NCI-H774 (cell line): Measurements from ENCODE around the gene RASSF7.
"Not testable (repeated sequence)": the region's sequence is repeated elsewhere in the genome, so short reads cannot be mapped to it uniquely, and the experiment has no call there.

ENCODE experiments used
- DNase-seq: peaks from one replicate; lab custom pipeline; 2025; lab: John Stamatoyannopoulos, UW

The RASSF7 gene

DNA sequence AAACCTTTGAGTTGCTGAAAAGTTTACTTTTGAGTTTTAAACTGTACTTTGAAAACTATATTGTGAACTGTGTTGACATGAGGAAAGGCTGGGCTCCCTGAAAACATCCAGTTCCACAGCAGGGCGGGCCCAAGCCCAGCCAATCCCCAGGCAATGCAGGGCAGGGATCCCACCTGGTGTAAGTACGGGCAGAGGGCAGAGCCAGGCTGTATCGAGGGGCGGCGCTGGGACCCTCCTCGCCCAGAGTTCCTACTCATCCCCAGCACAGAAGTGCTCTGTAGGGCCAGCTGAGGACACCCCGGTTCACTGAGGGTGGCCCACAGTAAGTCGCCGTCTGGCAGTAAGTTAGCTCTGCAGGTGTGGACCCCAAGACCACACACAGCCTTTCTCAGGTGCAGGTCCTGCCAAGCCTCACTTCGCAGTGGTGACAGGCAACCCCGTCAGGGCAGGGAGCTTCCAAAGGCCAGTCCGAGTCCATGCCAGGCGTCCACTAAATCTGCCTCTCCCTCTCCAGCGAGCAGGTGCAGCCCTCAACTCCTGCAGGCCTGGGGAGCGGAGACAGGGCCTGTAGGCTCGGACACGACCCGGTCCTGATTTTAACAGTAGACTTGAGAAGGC, 6.3 kb downstream of the RASSF7 start:
- no peak for DNase-seq

DNA sequence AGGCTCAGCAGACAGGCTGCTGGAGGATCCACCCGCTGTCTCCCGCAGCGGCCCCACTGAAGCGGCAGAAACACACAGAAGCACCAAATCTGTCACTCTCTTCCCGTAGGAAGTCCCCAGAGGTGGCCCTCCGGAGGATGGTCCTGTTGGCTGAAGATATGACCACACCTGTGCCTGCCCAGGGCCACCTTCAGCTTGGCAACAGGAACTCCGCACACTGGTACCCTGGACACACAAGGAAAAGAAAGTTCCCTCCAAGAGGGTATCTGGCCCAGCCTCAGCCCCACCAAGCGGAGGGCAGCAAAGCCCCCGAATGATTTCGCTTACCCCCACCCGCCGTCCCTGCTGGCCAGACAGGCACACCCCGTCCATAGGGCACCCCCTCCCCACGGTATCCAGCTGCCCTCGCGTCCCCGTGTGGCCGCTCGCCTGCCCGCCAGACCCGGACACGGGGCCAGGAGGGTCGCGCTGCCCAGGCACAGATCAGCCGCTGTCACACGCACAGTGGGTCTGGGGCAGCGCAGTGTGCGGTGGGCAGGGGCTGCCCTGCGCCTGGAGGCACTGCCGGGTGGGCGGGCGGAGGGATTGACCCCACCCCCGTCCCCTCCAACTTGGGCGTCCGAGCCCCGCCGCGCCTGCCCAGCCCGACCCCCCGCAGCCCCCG, 7.0 kb downstream of the RASSF7 start:
- no peak for DNase-seq

DNA sequence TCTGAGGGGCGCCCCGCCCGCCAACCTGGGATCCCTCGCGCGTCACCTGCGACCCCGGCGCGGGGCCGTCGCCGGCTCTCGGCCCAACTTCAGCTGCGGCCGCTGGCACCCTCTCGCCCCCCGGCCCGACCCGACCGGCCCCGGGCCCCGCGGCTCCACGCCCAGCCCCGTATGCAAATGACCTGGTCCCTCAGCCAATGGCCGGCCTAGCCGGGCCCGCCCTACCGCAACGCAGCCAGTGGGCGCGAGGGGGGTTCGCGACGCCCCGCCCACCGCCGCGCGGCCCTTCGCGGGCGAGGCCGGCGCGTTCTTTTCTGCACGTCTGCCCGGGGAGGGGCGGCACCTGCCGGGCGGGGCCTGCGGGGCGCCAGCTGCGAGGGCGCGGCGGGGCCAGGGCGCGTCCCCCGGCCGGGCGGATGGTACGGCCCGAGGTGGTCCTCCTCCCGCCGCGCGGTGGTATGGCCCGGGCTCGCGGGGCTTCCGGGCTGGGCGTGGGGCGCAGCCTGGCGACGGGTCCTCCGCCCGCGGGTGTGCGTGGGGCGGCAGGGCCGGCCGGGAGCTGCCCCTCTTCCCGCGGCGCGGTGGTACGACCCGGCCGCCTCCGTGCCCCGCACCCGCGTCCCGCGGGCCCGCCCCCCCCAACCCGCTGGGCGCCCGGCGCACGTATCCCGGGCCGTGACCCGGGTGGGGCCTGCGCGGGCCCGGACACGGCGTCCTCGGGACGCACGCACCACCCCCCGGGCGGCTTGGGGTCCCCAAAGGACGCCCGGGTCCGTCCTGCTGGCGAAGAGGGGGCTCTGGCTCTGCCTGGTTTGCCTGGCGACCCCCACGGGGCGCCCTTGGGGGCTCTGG, 7.8 kb downstream of the RASSF7 start:
- DNase-seq = peak; percentile 96

DNA sequence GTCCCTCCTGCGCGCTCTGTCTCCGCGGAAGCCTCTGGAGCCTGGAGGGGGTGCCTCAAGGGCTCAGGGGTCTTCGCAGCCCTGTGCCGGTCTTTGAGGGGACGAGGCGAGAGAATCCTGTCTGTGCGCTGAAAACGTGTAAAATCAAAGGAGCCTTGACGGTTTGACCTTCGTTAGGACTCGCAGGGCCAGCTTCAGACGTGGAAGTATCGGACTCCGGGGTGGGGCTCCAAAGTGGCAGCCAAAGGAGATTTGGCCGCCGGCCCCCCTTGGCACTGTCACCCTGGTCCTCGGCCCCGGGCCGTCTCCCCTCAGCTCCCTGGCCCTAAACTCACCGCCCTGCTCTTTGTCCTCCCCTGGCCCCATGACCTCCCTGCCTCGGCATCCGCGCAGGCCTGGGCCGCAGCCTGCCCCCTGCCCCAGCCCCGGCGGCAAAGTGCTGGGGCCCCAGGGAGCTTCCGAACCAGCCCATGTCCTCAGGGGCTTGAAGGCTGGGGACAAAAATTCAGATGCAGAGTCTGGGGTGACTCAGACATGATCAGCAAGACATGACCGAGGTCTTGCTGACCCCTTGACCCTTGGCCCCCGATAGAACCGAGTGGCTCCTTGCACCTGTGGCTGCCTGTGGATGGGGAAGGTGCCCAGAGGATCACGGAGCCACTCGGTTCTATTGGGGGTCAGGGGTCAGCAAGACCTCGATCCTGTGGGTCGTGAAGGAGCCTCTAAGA, 8.6 kb downstream of the RASSF7 start:
- DNase-seq = no peak

DNA sequence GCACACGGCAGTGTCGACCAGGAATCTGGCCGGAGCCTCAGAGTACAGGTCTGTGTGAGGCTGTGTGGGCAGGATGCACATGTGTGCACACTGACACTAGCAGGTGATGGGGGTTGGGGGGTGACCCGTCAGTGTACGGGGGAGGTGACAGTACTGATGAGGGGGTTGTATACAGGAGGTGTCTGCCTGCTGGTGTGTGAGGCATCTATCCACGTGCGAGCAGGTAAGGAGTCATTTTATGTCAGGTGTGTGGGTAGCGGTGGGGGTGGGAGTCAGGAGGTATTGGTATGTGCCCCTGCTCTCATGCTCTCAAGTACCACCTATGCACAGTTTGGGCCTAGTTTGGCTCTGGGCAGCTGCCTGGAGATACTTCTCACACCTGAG, 11.0 kb downstream of the RASSF7 start:
- DNase-seq = no peak

DNA sequence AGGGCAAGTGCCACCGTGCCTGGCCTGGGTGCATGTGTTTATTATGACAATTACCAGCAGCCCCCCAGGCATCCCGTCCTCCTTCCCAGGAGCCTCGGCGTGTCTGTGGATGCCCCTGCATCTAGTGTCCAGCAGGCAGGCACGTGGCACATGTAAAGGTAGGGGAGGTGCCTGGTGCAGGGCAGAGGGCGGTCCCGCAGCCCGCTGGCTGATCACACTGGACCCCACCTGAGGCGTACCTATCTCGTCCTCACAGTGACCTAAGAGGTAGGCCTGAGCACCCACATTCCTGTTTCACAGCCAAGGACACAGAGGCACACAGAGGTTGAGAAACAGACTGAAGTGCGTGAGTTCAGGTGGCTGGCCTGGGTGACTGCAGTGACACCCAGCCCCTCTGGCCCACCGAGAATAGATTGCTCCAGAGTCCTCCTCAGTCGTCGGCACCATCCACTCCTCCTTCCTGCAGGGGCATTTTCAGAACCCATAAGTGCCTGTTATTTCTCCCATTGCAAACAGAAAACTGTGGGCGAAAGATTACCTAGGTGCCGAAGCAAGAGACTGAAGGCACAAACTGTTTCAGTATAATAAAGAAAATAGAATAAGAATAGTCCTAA, 12.5 kb downstream of the RASSF7 start:
- no peak for DNase-seq

DNA sequence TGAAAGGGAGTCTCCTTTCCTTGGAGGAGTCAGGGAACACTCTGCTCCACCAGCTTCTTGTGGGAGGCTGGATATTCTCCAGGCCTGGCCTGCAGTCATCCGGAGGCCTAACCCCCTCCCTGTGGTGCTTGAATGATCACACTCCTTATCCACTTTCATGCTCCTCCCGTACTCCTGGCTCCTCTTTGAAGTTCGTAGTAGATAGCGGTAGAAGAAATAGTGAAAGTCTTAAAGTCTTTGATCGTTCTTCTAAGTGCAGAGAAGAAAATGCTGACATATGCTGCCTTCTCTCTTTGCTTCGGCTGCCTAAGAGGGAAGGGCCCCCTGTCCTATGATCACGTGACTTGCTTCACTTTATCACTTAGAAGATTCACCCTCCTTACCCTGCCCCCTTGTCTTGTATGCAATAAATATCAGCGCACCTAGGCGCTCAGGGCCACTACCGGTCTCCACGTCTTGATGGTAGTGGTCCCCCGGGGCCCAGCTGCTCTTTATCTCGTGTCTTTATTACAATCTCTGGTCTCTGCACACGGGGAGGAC, 13.3 kb downstream of the RASSF7 start:
- not testable (repeated sequence) for DNase-seq

DNA sequence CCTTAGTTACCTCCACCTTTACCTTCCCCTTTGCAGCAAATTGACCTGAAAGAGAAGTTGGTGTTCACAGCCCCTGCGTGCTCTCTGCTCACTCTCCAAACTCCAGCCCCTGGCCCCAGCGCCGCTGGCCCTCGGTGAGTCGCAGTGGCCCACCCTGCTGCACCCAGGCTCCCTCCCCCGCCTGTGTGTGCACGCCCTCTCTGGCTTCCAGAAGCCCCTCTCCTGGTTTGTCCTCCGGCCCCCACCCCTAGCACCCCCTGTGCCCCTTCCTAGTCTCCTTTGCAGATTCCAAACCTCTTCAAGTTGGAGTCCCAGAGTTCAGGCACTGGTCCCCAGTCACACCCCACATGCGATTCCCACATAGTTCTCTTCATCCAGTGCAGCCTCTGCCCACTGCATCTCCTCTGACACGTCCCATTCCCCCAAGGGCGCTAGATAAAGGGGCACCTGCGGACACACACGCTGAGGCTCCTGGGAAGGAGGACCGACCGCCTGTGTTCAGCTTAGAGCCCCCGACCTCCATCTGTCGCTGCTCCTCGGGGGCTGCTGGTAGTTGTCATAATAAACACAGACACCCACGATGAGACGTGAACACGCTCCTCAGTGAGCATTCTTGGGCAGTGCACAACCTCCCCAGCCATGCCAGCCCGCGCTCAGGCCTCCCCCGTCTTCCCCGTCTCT, 14.0 kb downstream of the RASSF7 start:
- no peak for DNase-seq

DNA sequence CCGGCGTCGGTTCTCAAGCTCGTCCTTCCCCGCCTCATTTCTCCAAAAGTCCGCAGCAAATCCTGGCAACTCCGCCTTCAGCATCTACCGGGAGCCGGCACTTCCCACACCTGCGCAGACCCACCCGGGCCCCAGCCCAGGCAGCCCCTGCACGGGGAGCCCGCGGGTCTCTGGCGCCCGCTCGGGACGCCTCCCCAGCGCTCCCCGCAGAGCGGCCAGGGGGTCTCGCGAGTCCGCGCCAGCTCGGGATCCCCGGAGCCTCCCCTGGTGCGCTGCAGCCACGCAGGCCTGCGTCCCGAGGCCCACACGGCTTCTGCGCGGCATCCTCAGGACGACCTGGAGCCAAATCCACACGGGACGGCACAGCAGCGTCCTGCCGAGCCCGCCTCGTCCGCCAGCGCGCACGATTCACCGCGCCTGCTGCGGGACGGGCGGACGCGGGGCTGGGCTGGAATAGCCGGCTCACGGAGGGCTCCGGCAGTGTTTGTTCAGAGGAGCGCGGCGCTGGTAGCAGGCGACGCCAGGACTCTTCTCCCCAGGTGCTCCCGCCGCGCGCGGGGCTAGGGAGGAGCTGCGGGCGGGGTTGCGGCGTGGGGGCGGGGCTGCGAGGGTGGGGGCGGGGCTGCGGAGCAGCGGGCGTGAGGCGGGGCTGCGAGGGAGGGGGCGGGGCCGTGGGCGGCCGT, 14.7 kb downstream of the RASSF7 start:
- DNase-seq = peak; percentile 73

DNA sequence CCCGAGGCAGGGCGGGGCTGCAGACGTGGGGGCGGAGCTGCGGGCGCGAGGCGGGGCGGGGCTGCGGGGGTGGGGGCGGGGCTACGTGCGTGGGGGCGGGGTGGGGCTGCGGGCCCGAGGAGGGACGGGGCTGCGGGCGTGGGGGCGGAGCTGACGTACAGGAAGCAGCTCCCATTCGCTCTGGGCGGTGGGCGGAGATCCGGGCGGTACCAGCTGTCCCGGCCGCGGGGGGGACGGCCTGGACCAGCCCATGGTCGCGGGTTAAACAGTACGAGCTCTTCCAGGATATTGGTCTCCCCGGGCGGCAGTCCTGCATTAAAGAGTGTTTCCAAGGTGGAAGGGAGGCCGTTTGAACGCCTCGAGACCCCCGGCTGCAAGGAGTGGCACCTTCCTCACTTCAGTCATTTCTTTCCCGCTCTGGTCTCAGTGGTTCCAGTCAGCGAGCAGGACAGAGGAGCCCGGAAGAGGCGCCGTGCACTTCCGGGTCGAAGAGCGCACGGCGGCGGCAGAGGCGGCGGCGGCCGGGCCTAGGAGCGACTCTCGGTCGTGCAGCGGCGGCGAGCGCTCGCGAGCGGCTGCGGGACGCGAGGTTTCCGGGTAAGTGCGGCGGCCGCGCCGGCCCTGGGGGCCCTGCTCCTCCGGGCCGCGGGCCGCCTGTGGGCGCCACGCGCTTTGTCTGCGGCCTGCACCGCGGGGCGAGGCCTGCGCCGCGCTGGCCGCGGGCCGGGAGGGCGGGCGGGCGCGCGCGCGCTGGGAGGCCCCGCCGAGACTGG, 15.4 kb downstream of the RASSF7 start, which contains the start of gene PHRF1:
Gene PHRF1 (plus strand): TSS at position 475 of the 773 bp plus-strand sequence. CDS start 5,043 bp downstream, outside the sequence.
- peak; percentile 89 for DNase-seq

DNA sequence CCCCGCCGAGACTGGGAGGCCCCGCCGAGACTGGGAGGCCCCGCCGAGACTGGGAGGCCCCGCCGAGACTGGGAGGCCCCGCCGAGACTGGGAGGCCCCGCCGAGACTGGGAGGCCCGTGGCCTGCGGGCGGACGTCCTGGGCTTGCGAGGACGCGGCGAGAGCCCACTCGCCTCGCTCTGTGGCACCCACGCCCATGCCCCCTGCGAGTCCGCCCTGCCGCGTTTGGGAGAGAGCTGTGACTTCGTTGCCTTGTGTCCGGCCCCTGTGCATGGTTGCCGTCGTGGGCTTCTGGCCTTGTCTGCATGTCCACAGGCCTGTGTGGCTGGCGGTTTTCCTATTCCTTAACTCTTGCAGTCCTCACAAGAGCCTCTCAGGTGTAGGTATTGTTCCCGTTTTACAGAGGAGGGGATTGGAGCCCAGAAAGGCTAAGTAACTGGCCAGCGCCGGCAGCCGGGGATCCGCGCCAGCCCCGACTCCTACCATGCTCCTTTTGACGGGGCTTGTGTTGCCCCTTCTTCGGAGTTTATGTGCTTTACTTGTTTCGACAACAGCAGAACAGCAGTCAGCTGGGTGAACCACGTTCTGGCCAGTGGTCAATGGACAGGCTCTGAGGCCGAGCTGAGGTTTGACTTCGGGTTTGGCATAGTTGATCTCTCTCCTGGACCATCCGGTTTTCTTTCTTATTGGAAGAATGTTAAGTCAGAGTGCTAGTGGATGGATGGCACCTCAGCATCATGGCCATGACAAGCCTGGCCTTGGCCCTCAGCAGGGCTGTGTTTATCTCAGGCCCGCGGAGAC, 16.2 kb downstream of the RASSF7 start:
- DNase-seq = no peak

DNA sequence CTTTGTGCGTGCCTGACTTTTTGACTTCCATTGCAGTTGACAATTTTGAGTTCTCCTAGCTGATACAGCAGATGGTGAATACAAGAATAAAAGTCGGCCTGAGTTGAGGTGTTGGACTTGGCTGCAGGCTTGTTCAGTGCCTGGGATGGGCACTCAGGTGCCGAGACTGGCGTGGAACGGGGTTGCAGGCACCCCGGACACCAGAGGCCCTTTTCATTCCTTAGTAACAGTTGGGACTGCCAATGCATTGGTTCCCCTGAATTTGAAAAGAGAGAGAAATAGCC, 16.8 kb downstream of the RASSF7 start:
- DNase-seq = no peak

DNA sequence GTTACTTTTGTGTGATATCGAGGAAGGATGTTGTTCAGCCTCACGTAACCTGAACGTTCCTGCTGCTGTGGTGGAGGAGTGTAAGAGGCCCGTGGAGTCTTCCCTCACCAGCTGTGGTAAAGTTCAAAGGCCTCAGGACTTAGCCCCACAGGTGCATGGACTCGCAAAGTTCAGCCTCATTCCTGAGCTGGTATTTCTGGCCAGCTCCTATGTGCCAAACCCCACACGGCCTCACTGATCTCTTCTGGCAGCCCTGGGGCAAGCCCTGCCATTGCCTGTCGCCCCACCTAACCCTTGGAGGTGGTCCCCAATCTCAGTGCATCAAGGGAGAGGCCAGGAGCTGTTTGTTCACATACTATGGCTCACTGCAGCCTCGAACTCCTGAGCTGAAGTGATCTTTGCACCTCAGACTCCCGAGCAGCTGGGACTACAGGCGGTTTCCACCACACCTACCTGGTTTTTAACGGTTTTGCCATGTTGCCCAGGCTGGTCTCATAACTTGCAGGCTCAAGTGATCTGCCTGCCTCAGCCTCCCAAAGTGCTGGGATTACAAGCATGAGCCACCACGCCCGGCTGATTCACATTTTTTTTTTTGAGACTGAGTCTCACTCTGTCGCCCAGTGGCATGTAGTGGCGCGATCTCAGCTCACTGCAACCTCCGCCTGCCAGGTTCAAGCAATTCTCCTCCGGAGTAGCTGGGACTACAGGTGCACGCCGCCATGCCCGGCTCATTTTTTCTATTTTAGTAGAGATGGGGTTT, 17.7 kb downstream of the RASSF7 start:
- no peak for DNase-seq

DNA sequence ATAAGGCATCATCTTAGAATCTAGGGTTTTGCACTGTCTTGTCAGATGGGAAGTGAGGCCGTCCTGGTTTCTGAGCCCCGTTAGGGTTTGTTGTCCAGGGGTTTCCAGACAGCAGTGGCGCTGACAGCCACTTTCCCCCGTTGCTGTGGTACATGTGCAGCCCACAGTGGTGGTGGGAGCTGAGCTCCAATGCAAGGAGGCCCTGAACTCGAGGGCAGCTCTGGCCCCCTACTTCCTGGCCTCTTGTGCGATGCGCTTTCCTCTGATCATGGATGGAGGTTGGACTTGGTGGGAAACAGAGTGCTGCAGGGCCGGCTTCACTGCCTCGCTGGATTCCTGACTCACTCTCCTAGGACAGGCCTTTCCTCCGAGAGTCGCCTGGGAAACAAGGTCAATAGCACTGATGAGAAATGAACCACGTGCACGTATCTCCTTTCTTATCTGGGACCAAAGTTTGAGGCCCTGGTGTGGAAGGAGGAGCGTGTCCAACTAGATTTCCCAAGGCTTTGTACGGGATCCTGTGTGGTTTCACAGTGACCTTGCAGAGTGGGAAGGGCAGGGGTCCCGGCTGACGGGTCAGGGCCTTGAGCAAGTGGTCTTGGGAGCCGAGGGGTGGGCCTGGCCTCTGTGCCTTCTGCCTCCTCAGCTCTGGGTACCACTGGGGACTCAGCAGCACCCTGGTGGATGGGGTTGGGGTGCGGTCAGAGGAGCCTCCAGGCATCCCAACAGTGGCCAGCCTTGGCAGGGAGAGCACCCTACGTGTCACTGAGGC, 19.2 kb downstream of the RASSF7 start:
- DNase-seq = no peak

DNA sequence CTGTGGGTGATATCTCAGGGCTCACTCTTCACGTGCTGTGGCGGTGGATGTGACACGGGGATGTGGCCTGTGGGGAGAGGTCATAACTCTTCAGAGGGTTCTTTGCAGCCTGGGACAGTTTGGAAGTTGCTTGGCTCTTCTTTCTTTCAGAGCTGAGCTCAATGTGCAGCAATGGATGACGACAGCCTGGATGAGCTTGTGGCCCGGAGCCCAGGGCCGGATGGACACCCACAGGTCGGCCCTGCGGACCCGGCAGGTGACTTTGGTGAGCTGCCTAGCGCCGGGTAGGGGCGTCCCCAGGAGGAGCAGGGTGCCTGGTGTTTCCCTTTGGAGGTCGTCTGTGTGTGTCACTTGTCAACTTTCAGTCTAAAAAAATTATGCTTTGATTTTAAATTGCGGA, 20.6 kb downstream of the RASSF7 start:
- DNase-seq = no peak

DNA sequence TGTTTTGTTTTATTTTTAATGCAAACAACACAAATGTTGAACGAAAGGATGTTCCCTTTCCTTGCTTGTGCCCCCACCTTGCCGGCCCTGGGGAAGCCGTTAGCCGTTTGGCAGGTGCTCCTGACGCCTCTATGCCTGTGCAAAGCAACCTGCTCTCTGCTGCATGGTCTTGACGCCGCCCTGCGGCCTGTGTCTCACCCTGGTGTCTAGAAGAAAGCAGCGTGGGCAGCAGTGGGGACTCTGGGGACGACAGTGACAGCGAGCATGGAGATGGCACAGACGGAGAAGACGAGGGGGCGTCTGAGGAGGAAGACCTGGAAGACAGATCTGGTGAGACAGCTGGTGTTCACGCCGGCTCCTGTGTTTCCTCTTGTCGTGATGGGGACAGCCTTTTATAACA, 21.0 kb downstream of the RASSF7 start:
- no peak for DNase-seq

DNA sequence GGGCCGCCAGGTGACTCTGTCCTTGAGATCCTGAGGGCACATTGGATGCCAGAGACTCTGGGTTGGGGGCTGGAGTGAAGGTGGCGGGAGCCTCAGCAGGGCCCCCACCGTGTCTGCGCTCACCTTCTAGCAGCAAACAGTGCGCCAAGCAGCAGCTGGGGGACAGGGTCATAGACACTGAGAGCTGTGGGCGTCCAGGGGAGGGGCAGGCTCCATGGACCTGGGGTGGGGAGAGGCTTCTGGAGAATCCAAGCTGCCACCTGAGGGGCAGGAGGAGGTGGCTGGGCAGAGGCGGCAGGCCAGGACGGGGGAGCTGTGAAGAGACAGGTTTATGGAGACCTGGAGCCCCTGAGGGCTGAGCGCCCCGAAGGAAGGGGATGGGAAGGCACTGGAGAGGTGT, 23.5 kb downstream of the RASSF7 start:
- DNase-seq = no peak
